Smooth muscle cell (in vitro differentiated cells): Measurements from ENCODE around the gene GDPD5. TPM values are rescaled to one million over a fixed set of nuclear protein-coding genes. Genes with fewer than 3 reads are reported as not detected.

Experiments used
- DNase-seq: peaks from one replicate; lab custom pipeline; 2025; ENCODE audit not compliant: unreplicated experiment; lab: John Stamatoyannopoulos, UW
- H2AFZ ChIP-seq: fragments of 200-600 bp; sonication (generic); 2 replicates; pipeline ENCODE4 v1.6.0; 2016; ENCODE audit warnings: antibody characterized with exemption, low read depth, mild to moderate bottlenecking
- H3F3A ChIP-seq: fragments of 200-600 bp; sonication (generic); 2 replicates; pipeline ENCODE4 v1.6.0; 2017; ENCODE audit warnings: antibody characterized with exemption, low read depth
- H3K27ac ChIP-seq: fragments of 200-600 bp; sonication (generic); 2 replicates; pipeline ENCODE4 v1.5.1; 2016; ENCODE audit warnings: low read depth, mild to moderate bottlenecking
- H3K27me3 ChIP-seq: fragments of 200-600 bp; sonication (generic); 2 replicates; pipeline ENCODE4 v1.6.1; 2016; ENCODE audit warnings: low read depth, mild to moderate bottlenecking
- H3K36me3 ChIP-seq: fragments of 200-600 bp; sonication (generic); 2 replicates; pipeline ENCODE4 v1.5.1; 2016; ENCODE audit warnings: low read depth
- H3K4me1 ChIP-seq: fragments of 200-600 bp; sonication (generic); 2 replicates; pipeline ENCODE4 v1.5.1; 2016; ENCODE audit warnings: low read depth
- H3K4me2 ChIP-seq: fragments of 200-600 bp; sonication (generic); 2 replicates; pipeline ENCODE4 v1.6.0; 2016; ENCODE audit warnings: mild to moderate bottlenecking
- H3K4me3 ChIP-seq: fragments of 200-600 bp; sonication (generic); 2 replicates; pipeline ENCODE4 v1.5.1; 2016; ENCODE audit warnings: mild to moderate bottlenecking
- H3K79me2 ChIP-seq: fragments of 200-600 bp; sonication (generic); 2 replicates; pipeline ENCODE4 v1.6.0; 2016; ENCODE audit warnings: low read depth, mild to moderate bottlenecking
- H3K9ac ChIP-seq: fragments of 200-600 bp; sonication (generic); 2 replicates; pipeline ENCODE4 v1.6.0; 2016; ENCODE audit warnings: low read depth
- H3K9me3 ChIP-seq: fragments of 200-600 bp; sonication (generic); replicated peaks from 2 replicates; pipeline ENCODE4 v1.5.1; 2016; ENCODE audit warnings: low read depth
- H4K20me1 ChIP-seq: fragments of 200-600 bp; sonication (generic); 2 replicates; pipeline ENCODE4 v1.6.0; 2016; ENCODE audit warnings: low read depth
- CTCF ChIP-seq: fragments of 200-600 bp; sonication (generic); IDR thresholded peaks from 2 replicates; pipeline ENCODE4 v1.5.1; 2017; ENCODE audit warnings: borderline replicate concordance, mild to moderate bottlenecking, antibody characterized with exemption; ENCODE audit not compliant: insufficient read depth, poor library complexity, severe bottlenecking
- WGBS: methylation state at CpG from one replicate; pipeline ENCODE4 v1.1.7; 2016; ENCODE audit warnings: low lambda C conversion rate; 5-methylcytosine and 5-hydroxymethylcytosine counted together
- polyA plus RNA-seq: library from polyadenylated mRNA; unstranded; fragments of >200 nt; fragmentation: Nextera tagmentation; extraction: Ambion mirVana; gene quantifications from 2 replicates; pipeline ENCODE4 v1.2.1, GENCODE V29; 2016
- total RNA-seq: library from RNA; depleted of rRNA; stranded (reverse); fragments of >200 nt; gene quantifications from 2 replicates; pipeline ENCODE4 v1.2.3, GENCODE V29; 2014

GDPD5 gene
- total and polyA plus RNA-seq, 2 experiments from 2014 or later = 2.3 to 5.8 TPM

GRCh38 chr11:75509020-75509720 lies 16.6 kb downstream of the GDPD5 start:
- Histone ChIP-seq H3K4me2 (no peak overlapping the region), H3F3A (no peaks in the 10 kb centered on the region), H3K36me3 (no peaks in the 10 kb centered on the region), H3K9me3 (no peaks in the 10 kb centered on the region), H2AFZ (no peak overlapping the region), H3K27ac (no peak overlapping the region), H3K79me2 (no peaks in the 10 kb centered on the region), H3K27me3 (no peaks in the 10 kb centered on the region), H4K20me1 (no peaks in the 10 kb centered on the region), H3K4me1 (no peaks in the 10 kb centered on the region), H3K4me3 (no peak overlapping the region), H3K9ac (no peak overlapping the region)
- no peak for DNase-seq
- TF ChIP-seq CTCF = no peak
- WGBS = 87% methylated on average over 5 of the region's 5 CpGs

GRCh38 chr11:75508051-75508561 lies 17.6 kb downstream of the GDPD5 start:
- TF ChIP-seq CTCF = no peak
- no peaks in the 10 kb centered on the region for H3K9me3 ChIP-seq
- H3K27me3 ChIP-seq = no peaks in the 10 kb centered on the region
- WGBS = 65% methylated on average over 8 of the region's 8 CpGs
- H3K4me3 ChIP-seq = no peak overlapping the region
- H3F3A ChIP-seq = no peaks in the 10 kb centered on the region
- no peaks in the 10 kb centered on the region for H4K20me1 ChIP-seq
- no peak overlapping the region for H3K27ac ChIP-seq
- DNase-seq = no peak
- H3K79me2 ChIP-seq = no peaks in the 10 kb centered on the region
- no peaks in the 10 kb centered on the region for H3K4me1 ChIP-seq
- H3K4me2 ChIP-seq = no peak overlapping the region
- no peak overlapping the region for H2AFZ ChIP-seq
- H3K9ac ChIP-seq = no peak overlapping the region
- H3K36me3 ChIP-seq = no peaks in the 10 kb centered on the region

- no peak for DNase-seq
- H3K27me3 ChIP-seq = no peaks in the 10 kb centered on the region
- no peak overlapping the region for H2AFZ ChIP-seq
- no peaks in the 10 kb centered on the region for H3K36me3 ChIP-seq
- H4K20me1 ChIP-seq = no peaks in the 10 kb centered on the region
- H3K4me2 ChIP-seq = no peak overlapping the region
- H3K79me2 ChIP-seq = no peaks in the 10 kb centered on the region
- no peak overlapping the region for H3K27ac ChIP-seq
- H3K9ac ChIP-seq = no peak overlapping the region
- H3K4me3 ChIP-seq = no peak overlapping the region
- no peaks in the 10 kb centered on the region for H3K4me1 ChIP-seq
- TF ChIP-seq CTCF = no peak
- H3F3A ChIP-seq = no peaks in the 10 kb centered on the region
- WGBS = 92% methylated on average over 3 of the region's 3 CpGs
- H3K9me3 ChIP-seq = no peaks in the 10 kb centered on the region
Observed at GRCh38 chr11:75507571-75507970, 18.2 kb downstream of the GDPD5 start.

- Histone ChIP-seq H3K36me3 (no peaks in the 10 kb centered on the region), H3K4me2 (no peak overlapping the region), H3K4me3 (no peak overlapping the region), H3K9me3 (no peaks in the 10 kb centered on the region), H4K20me1 (no peaks in the 10 kb centered on the region), H3K27ac (no peak overlapping the region), H3K27me3 (no peaks in the 10 kb centered on the region), H3F3A (no peaks in the 10 kb centered on the region), H3K79me2 (no peaks in the 10 kb centered on the region), H2AFZ (no peak overlapping the region), H3K4me1 (no peaks in the 10 kb centered on the region), H3K9ac (no peak overlapping the region)
- 93% methylated on average over 6 of the region's 6 CpGs for WGBS
- DNase-seq = no peak
- no peak for TF ChIP-seq CTCF
Observed at GRCh38 chr11:75506827-75507226, 18.9 kb downstream of the GDPD5 start.
